Keratinocyte (primary cell): ENCODE measurements around the gene GPBAR1. TPM values are rescaled to one million over a fixed set of nuclear protein-coding genes. Genes with fewer than 3 reads are reported as not detected.

Source experiments
- DNase-seq: peaks from one replicate; pipeline ENCODE4 v3.0.0-alpha.2; 2011; ENCODE audit warnings: low read depth, missing footprints, low spot score
- FAIRE-seq: peaks from 2 replicates; lab custom pipeline; 2011; peaks lifted over from hg19 to GRCh38; lab: Jason Lieb, UNC
- H2AFZ ChIP-seq: 2 replicates; pipeline ENCODE4 v1.6.0; 2012; ENCODE audit warnings: low read length, control low read depth, inconsistent platforms; ENCODE audit not compliant: control insufficient read depth
- H3K27ac ChIP-seq: 2 replicates; pipeline ENCODE4 v1.5.1; 2011; ENCODE audit warnings: low read length; ENCODE audit not compliant: control insufficient read depth, insufficient read depth
- H3K27me3 ChIP-seq: 3 replicates; pipeline ENCODE4 v1.6.0; 2011; ENCODE audit warnings: low read length; ENCODE audit not compliant: control insufficient read depth, insufficient read depth; ENCODE audit errors: extremely low read depth
- H3K36me3 ChIP-seq, 2 experiments: 2 replicates in 1 of 2; 3 replicates in 1 of 2; pipeline ENCODE4 v1.5.1; 2011; ENCODE audit warnings: low read length in 2 of 2, mild to moderate bottlenecking in 1 of 2; ENCODE audit not compliant: control insufficient read depth in 2 of 2, insufficient read depth in 2 of 2; ENCODE audit errors: extremely low read depth in 1 of 2
- H3K4me1 ChIP-seq: 3 replicates; pipeline ENCODE4 v1.5.1; 2011; ENCODE audit warnings: low read length; ENCODE audit not compliant: control insufficient read depth, insufficient read depth; ENCODE audit errors: extremely low read depth
- H3K4me2 ChIP-seq: 3 replicates; pipeline ENCODE4 v1.6.0; 2011; ENCODE audit warnings: low read depth, low read length; ENCODE audit not compliant: control insufficient read depth, insufficient read depth; ENCODE audit errors: extremely low read depth
- H3K4me3 ChIP-seq, 3 experiments: fragments of 200-600 bp in 1 of 3; sonication (generic) in 1 of 3; 2 replicates in 2 of 3; 3 replicates in 1 of 3; pipeline ENCODE4 v1.5.1; 2011 to 2016; ENCODE audit warnings: low read length in 3 of 3, mild to moderate bottlenecking in 3 of 3, control low read depth in 2 of 3, inconsistent platforms in 1 of 3, low read depth in 1 of 3, mixed read lengths in 1 of 3, mixed run types in 1 of 3, moderate library complexity in 1 of 3; ENCODE audit not compliant: control insufficient read depth in 2 of 3, insufficient read depth in 2 of 3; ENCODE audit errors: extremely low read depth in 1 of 3
- H3K79me2 ChIP-seq: 2 replicates; pipeline ENCODE4 v1.6.0; 2012; ENCODE audit warnings: low read length; ENCODE audit not compliant: control insufficient read depth, insufficient read depth
- H3K9ac ChIP-seq: 3 replicates; pipeline ENCODE4 v1.6.0; 2011; ENCODE audit warnings: low read length; ENCODE audit not compliant: control insufficient read depth, insufficient read depth; ENCODE audit errors: extremely low read depth
- H3K9me1 ChIP-seq: 3 replicates; pipeline ENCODE4 v1.6.0; 2011; ENCODE audit warnings: low read length; ENCODE audit not compliant: control insufficient read depth, insufficient read depth; ENCODE audit errors: extremely low read depth
- H3K9me3 ChIP-seq: 2 replicates; pipeline ENCODE4 v1.5.1; 2012; ENCODE audit warnings: low read depth, low read length; ENCODE audit not compliant: control insufficient read depth
- H4K20me1 ChIP-seq: 3 replicates; pipeline ENCODE4 v1.6.0; 2011; ENCODE audit warnings: low read length; ENCODE audit not compliant: control insufficient read depth, insufficient read depth; ENCODE audit errors: extremely low read depth
- EZH2 ChIP-seq: IDR thresholded peaks from one replicate; pipeline ENCODE4 v1.6.1; 2012; ENCODE audit warnings: inconsistent platforms, mild to moderate bottlenecking, low read length, moderate library complexity
- dilution Hi-C: fragments of 300-500 bp; cut with MboI; formaldehyde crosslinking; loops from one replicate; pipeline ENCODE4 v1.7.0; 2020; ENCODE audit warnings: low sequenced_read_pairs; ENCODE audit not compliant: extremely low pct_ligation_motif_present
- polyA plus RNA-seq, 5 experiments: library from polyadenylated mRNA; depleted of rRNA in 3 of 5; stranded (reverse) in 3 of 5; stranded (forward) in 1 of 5; unstranded in 1 of 5; fragments of >200 nt; gene quantifications; 1 replicate in 1 of 5; 2 replicates in 3 of 5; 3 replicates in 1 of 5; pipeline versions ENCODE4 v1.2.1 to v1.2.3, GENCODE V29; 2011 to 2012; ENCODE audit warnings: missing spikeins in 2 of 5, low read depth in 1 of 5, low replicate concordance in 1 of 5
- TF ChIP-seq, protein P1 (sequence below), 3 experiments: IDR thresholded peaks in 1 of 3; conservative IDR thresholded peaks in 1 of 3; optimal IDR thresholded peaks in 1 of 3; 2 replicates in 2 of 3; 3 replicates in 1 of 3; pipeline versions ENCODE3 to v1.5.1; 2011; ENCODE audit warnings: low read length in 3 of 3, mild to moderate bottlenecking in 3 of 3, moderate library complexity in 2 of 3, control low read depth in 1 of 3, inconsistent platforms in 1 of 3; ENCODE audit not compliant: insufficient read depth in 2 of 3; ENCODE audit errors: extremely low read depth in 1 of 3

Gene GPBAR1
- polyA plus RNA-seq, 1 donor (not counting 4 experiments of a cell fraction or from before 2014, with no cell fraction given): 0.12 TPM

- no peak for FAIRE-seq
- no peaks in the 10 kb centered on the region for H3K27me3 ChIP-seq
- peak overlapping the region in 1 of 3 experiments; percentile 45 for H3K4me3 ChIP-seq
- H3K9ac ChIP-seq: peak overlapping the region; percentile 65
- peak overlapping the region; percentile 61 for H2AFZ ChIP-seq
- peaks cover 3% of the 10 kb centered on the region for H4K20me1 ChIP-seq
- peaks cover 74% of the 10 kb centered on the region for H3K4me1 ChIP-seq
- H3K9me3 ChIP-seq: no peaks in the 10 kb centered on the region
- H3K36me3 ChIP-seq: peaks cover 0 to 4% of the 10 kb centered on the region in 2 experiments
- no peak for DNase-seq
- no peak for TF ChIP-seq EZH2
- TF ChIP-seq, protein P1, sequence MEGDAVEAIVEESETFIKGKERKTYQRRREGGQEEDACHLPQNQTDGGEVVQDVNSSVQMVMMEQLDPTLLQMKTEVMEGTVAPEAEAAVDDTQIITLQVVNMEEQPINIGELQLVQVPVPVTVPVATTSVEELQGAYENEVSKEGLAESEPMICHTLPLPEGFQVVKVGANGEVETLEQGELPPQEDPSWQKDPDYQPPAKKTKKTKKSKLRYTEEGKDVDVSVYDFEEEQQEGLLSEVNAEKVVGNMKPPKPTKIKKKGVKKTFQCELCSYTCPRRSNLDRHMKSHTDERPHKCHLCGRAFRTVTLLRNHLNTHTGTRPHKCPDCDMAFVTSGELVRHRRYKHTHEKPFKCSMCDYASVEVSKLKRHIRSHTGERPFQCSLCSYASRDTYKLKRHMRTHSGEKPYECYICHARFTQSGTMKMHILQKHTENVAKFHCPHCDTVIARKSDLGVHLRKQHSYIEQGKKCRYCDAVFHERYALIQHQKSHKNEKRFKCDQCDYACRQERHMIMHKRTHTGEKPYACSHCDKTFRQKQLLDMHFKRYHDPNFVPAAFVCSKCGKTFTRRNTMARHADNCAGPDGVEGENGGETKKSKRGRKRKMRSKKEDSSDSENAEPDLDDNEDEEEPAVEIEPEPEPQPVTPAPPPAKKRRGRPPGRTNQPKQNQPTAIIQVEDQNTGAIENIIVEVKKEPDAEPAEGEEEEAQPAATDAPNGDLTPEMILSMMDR (optimal IDR thresholded peaks at IDR 0.05 in 1 of 3, IDR thresholded peaks at IDR 0.05 in 1 of 3, conservative IDR thresholded peaks at IDR 0.05 in 1 of 3; ENCODE audit: extremely low read depth in 1 of 3, insufficient read depth in 2 of 3, low read length in 3 of 3): no peak
- peak overlapping the region; percentile 85 for H3K27ac ChIP-seq
- dilution Hi-C loops: no loop called here
- no peaks in the 10 kb centered on the region for H3K9me1 ChIP-seq
- peaks cover 23% of the 10 kb centered on the region for H3K79me2 ChIP-seq
- peak overlapping the region; percentile 86 for H3K4me2 ChIP-seq
Measured at GRCh38 chr2:218295029-218295428, 34.2 kb downstream of the GPBAR1 start.

DNA sequence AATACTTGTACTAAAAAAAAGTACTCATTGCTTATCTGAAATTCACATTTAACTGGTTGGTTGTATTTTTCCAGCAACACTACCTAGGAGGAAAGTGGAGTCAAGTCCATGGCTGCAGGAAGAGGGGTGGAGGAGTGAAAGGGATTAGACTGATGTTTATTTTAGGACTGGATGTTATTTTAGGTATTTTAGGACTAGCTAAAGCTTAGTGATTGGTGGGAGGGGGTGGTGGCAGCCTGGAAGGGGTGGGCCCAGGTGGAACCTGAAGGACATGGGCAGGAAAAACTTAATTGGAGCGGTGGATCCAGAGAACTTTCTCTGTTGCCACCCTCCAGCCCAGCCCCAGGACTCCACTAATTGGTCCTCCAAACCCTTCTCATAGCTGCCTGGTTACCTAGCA lies 35.4 kb downstream of the GPBAR1 start:
- Histone ChIP-seq H3K27ac (peak overlapping the region; percentile 85), H3K79me2 (peaks cover 11% of the 10 kb centered on the region), H3K9me1 (no peaks in the 10 kb centered on the region), H3K4me1 (peaks cover 68% of the 10 kb centered on the region), H3K4me2 (no peak overlapping the region), H3K36me3 (peaks cover 0 to under 1% of the 10 kb centered on the region in 2 experiments), H3K9ac (no peak overlapping the region), H3K9me3 (no peaks in the 10 kb centered on the region), H3K4me3 (no peak overlapping the region), H2AFZ (no peak overlapping the region), H3K27me3 (no peaks in the 10 kb centered on the region), H4K20me1 (no peaks in the 10 kb centered on the region)
- TF ChIP-seq, protein P1 (optimal IDR thresholded peaks at IDR 0.05 in 1 of 3, IDR thresholded peaks at IDR 0.05 in 1 of 3, conservative IDR thresholded peaks at IDR 0.05 in 1 of 3; ENCODE audit: extremely low read depth in 1 of 3, insufficient read depth in 2 of 3, low read length in 3 of 3): no peak
- no peak for TF ChIP-seq EZH2
- no peak for DNase-seq
- dilution Hi-C loops: no loop called here
- no peak for FAIRE-seq
